ENCODE results near the gene KNDC1. TPM values are rescaled to one million over a fixed set of nuclear protein-coding genes. Genes with fewer than 3 reads are reported as not detected.

Gene KNDC1
- total and polyA plus RNA-seq, 3 donors from 2014 or later: 4.2 to 19.8 (median 13.3) TPM

- Histone ChIP-seq H3K36me3 (ENCODE audit: low read depth, missing control alignments) (no peaks in the 10 kb centered on the region), H3K27me3 (no peaks in the 10 kb centered on the region), H3K4me3 (no peak overlapping the region), H3K4me1 (no peaks in the 10 kb centered on the region), H3K27ac (no peak overlapping the region), H3K9me3 (no peaks in the 10 kb centered on the region)
- DNase-seq: no peak
- intact Hi-C loops (cut with DNase I; ENCODE audit: low total_unique reads): no loop called here
- WGBS, 2 donors: 88 to 95% methylated on average over 19 to 27 of the region's 27 CpGs
- TF ChIP-seq POLR2A (IDR thresholded peaks at IDR 0.05) (no peak), CTCF (IDR thresholded peaks at IDR 0.05) (no peak)
Observed at GRCh38 chr10:133141958-133142340, 18.1 kb upstream of the KNDC1 start.

GRCh38 chr10:133142523-133143199, 17.4 kb upstream of the KNDC1 start:
- Histone ChIP-seq H3K27me3 (no peaks in the 10 kb centered on the region), H3K9me3 (no peaks in the 10 kb centered on the region), H3K4me3 (no peak overlapping the region), H3K27ac (no peak overlapping the region), H3K4me1 (no peaks in the 10 kb centered on the region), H3K36me3 (ENCODE audit: low read depth, missing control alignments) (no peaks in the 10 kb centered on the region)
- 87 to 89% methylated on average over 21 to 24 of the region's 24 CpGs for WGBS, 2 donors
- no peak for DNase-seq
- intact Hi-C loops (cut with DNase I; ENCODE audit: low total_unique reads): no loop called here
- TF ChIP-seq CTCF (IDR thresholded peaks at IDR 0.05) (no peak), POLR2A (IDR thresholded peaks at IDR 0.05) (no peak)

- DNase-seq: no peak
- WGBS, 2 donors: 61 to 73% methylated on average over 10 of the region's 10 CpGs
- no peak for TF ChIP-seq CTCF (IDR thresholded peaks at IDR 0.05)
- no peak for TF ChIP-seq POLR2A (IDR thresholded peaks at IDR 0.05)
- Histone ChIP-seq H3K9me3 (no peaks in the 10 kb centered on the region), H3K4me3 (no peak overlapping the region), H3K36me3 (ENCODE audit: low read depth, missing control alignments) (no peaks in the 10 kb centered on the region), H3K27me3 (no peaks in the 10 kb centered on the region), H3K4me1 (no peaks in the 10 kb centered on the region), H3K27ac (no peak overlapping the region)
- intact Hi-C loops (cut with DNase I; ENCODE audit: low total_unique reads): no loop called here
Observed at GRCh38 chr10:133143200-133143533, 16.9 kb upstream of the KNDC1 start.

GRCh38 chr10:133143546-133143945, 16.5 kb upstream of the KNDC1 start:
- intact Hi-C loops (cut with DNase I; ENCODE audit: low total_unique reads): no loop called here
- DNase-seq: no peak
- Histone ChIP-seq H3K36me3 (ENCODE audit: low read depth, missing control alignments) (no peaks in the 10 kb centered on the region), H3K4me3 (no peak overlapping the region), H3K27me3 (no peaks in the 10 kb centered on the region), H3K4me1 (no peaks in the 10 kb centered on the region), H3K27ac (no peak overlapping the region), H3K9me3 (no peaks in the 10 kb centered on the region)
- 51 to 53% methylated on average over 9 of the region's 9 CpGs for WGBS, 2 donors
- TF ChIP-seq CTCF (IDR thresholded peaks at IDR 0.05) (no peak), POLR2A (IDR thresholded peaks at IDR 0.05) (no peak)

- no peak for DNase-seq
- no peaks in the 10 kb centered on the region for H3K27me3 ChIP-seq
- TF ChIP-seq CTCF (IDR thresholded peaks at IDR 0.05): no peak
- TF ChIP-seq POLR2A (IDR thresholded peaks at IDR 0.05): no peak
- no peaks in the 10 kb centered on the region for H3K36me3 ChIP-seq (ENCODE audit: low read depth, missing control alignments)
- H3K4me3 ChIP-seq: no peak overlapping the region
- H3K27ac ChIP-seq: no peak overlapping the region
- no peaks in the 10 kb centered on the region for H3K9me3 ChIP-seq
- H3K4me1 ChIP-seq: no peaks in the 10 kb centered on the region
- intact Hi-C loops (cut with DNase I; ENCODE audit: low total_unique reads): no loop called here
- 84 to 85% methylated on average over 7 of the region's 7 CpGs for WGBS, 2 donors
Observed at GRCh38 chr10:133144771-133145170, 15.2 kb upstream of the KNDC1 start.
